Liver (tissue), 9 donors: ENCODE measurements around the gene SRP14. TPM values are rescaled to one million over a fixed set of nuclear protein-coding genes. Genes with fewer than 3 reads are reported as not detected.

Experiments used
- DNase-seq: peaks from one replicate; pipeline ENCODE4 v3.0.0-alpha.2; 2017; ENCODE audit warnings: low spot score
- H3K27ac ChIP-seq, 2 donors: one replicate each; pipeline ENCODE4 v1.7.0; 2013; ENCODE audit warnings: inconsistent platforms in 2 of 2, low read length in 2 of 2, control low read depth in 1 of 2, low read depth in 1 of 2, mild to moderate bottlenecking in 1 of 2
- H3K27me3 ChIP-seq, 4 donors: one replicate each; pipeline versions ENCODE4 v1.6.1 to v1.7.0; 2013; ENCODE audit warnings: low read length in 3 of 4, inconsistent platforms in 1 of 4, mild to moderate bottlenecking in 1 of 4, moderate library complexity in 1 of 4; ENCODE audit not compliant: control insufficient read depth in 4 of 4, insufficient read depth in 4 of 4
- H3K36me3 ChIP-seq, 4 donors: one replicate each; pipeline versions ENCODE4 v1.6.1 to v1.7.0; 2013; ENCODE audit warnings: low read length in 3 of 4, mild to moderate bottlenecking in 3 of 4, low read depth in 1 of 4, moderate library complexity in 1 of 4; ENCODE audit not compliant: control insufficient read depth in 4 of 4, insufficient read depth in 3 of 4
- H3K4me1 ChIP-seq, 4 donors: one replicate each; pipeline versions ENCODE4 v1.6.1 to v1.7.0; 2013; ENCODE audit warnings: low read length in 3 of 4, mild to moderate bottlenecking in 3 of 4, moderate library complexity in 1 of 4; ENCODE audit not compliant: control insufficient read depth in 4 of 4, insufficient read depth in 4 of 4
- H3K4me3 ChIP-seq, 3 donors: one replicate each; pipeline versions ENCODE4 v1.6.1 to v1.7.0; 2013; ENCODE audit warnings: low read length in 3 of 3, control low read depth in 1 of 3, low read depth in 1 of 3, mild to moderate bottlenecking in 1 of 3
- H3K9ac ChIP-seq, 2 donors: one replicate each; pipeline ENCODE4 v1.7.0; 2013; ENCODE audit warnings: low read length in 2 of 2, mild to moderate bottlenecking in 2 of 2, moderate library complexity in 2 of 2, control low read depth in 1 of 2, low read depth in 1 of 2
- H3K9me3 ChIP-seq, 4 donors: one replicate each; pipeline versions ENCODE4 v1.6.1 to v1.7.0; 2013; ENCODE audit warnings: low read length in 3 of 4; ENCODE audit not compliant: control insufficient read depth in 4 of 4
- EGR1 ChIP-seq, 2 donors: IDR thresholded peaks; 2 replicates each; pipeline ENCODE4 v1.6.1; 2016 to 2018; ENCODE audit warnings: antibody characterized with exemption in 2 of 2, low read depth in 2 of 2
- FOXA1 ChIP-seq: IDR thresholded peaks from 2 replicates; pipeline ENCODE4 v1.6.1; 2016; ENCODE audit warnings: antibody characterized with exemption
- FOXA2 ChIP-seq: IDR thresholded peaks from 2 replicates; pipeline ENCODE4 v1.6.1; 2016; ENCODE audit warnings: antibody characterized with exemption
- HNF4A ChIP-seq, 2 donors: conservative IDR thresholded peaks; 2 replicates each; pipeline ENCODE4 v1.6.1; 2016; ENCODE audit warnings: antibody characterized with exemption in 2 of 2, mild to moderate bottlenecking in 2 of 2
- JUND ChIP-seq, 2 donors: IDR thresholded peaks; 2 replicates each; pipeline ENCODE4 v1.6.1; 2016; ENCODE audit warnings: antibody characterized with exemption in 2 of 2
- NR2F2 ChIP-seq: IDR thresholded peaks from 2 replicates; pipeline ENCODE4 v1.6.1; 2016; ENCODE audit warnings: antibody characterized with exemption
- RAD21 ChIP-seq, 2 donors: IDR thresholded peaks; 2 replicates each; pipeline ENCODE4 v1.6.1; 2016; ENCODE audit warnings: antibody characterized with exemption in 2 of 2, mild to moderate bottlenecking in 2 of 2
- RXRA ChIP-seq, 2 donors: IDR thresholded peaks; 2 replicates each; pipeline ENCODE4 v1.6.1; 2017 to 2018; ENCODE audit warnings: antibody characterized with exemption in 2 of 2, mild to moderate bottlenecking in 1 of 2
- SP1 ChIP-seq: IDR thresholded peaks from 2 replicates; pipeline ENCODE4 v1.6.1; 2018; ENCODE audit warnings: antibody characterized with exemption, mild to moderate bottlenecking
- TAF1 ChIP-seq: conservative IDR thresholded peaks from 2 replicates; pipeline ENCODE4 v1.6.1; 2016; ENCODE audit warnings: antibody characterized with exemption, mild to moderate bottlenecking
- YY1 ChIP-seq: IDR thresholded peaks from 2 replicates; pipeline ENCODE4 v1.6.1; 2016; ENCODE audit warnings: antibody characterized with exemption, mild to moderate bottlenecking
- WGBS: extraction: QIAGEN DNeasy Blood & Tissue Kit; methylation state at CpG from one replicate; pipeline ENCODE4 v1.1.7; 2013; 5-methylcytosine and 5-hydroxymethylcytosine counted together
- polyA plus RNA-seq, 2 donors: library from polyadenylated mRNA; stranded (reverse) in 1 of 2; unstranded in 1 of 2; fragments of 200-250 nt in 1 of 2; fragments of >200 nt in 1 of 2; fragmentation: Nextera tagmentation in 1 of 2; extraction: Ambion mirVana in 1 of 2; gene quantifications; one replicate each; pipeline versions ENCODE4 v1.2.1 to v1.2.3, GENCODE V29; 2013 to 2015
- total RNA-seq, 2 donors: library from RNA; depleted of rRNA; stranded (reverse); fragments of >200 nt; gene quantifications; one replicate each; pipeline ENCODE4 v1.2.3, GENCODE V29; 2014
- TF ChIP-seq, protein P1 (sequence below): fragments of 150-350 bp; IDR thresholded peaks from 2 replicates; pipeline ENCODE4 v1.5.1; 2017; ENCODE audit warnings: improper control_type of control experiment, low read depth, low read length; ENCODE audit not compliant: missing input control
- TF ChIP-seq, protein P2 (sequence below): IDR thresholded peaks from 2 replicates; pipeline ENCODE4 v1.6.1; 2016; ENCODE audit warnings: antibody characterized with exemption
- TF ChIP-seq, protein P3 (sequence below): IDR thresholded peaks from 2 replicates; pipeline ENCODE4 v1.6.1; 2016; ENCODE audit warnings: antibody characterized with exemption
- TF ChIP-seq, protein P4 (sequence below): IDR thresholded peaks from 2 replicates; pipeline ENCODE4 v1.6.1; 2016; ENCODE audit warnings: antibody characterized with exemption
- donor health status: healthy.
- donor health status: healthy.
- donor health status: healthy.
- donor health status: healthy.
- donor health status: healthy.

Gene SRP14
- total and polyA plus RNA-seq, 4 donors: 67.2 to 357 (median 116) TPM

DNA sequence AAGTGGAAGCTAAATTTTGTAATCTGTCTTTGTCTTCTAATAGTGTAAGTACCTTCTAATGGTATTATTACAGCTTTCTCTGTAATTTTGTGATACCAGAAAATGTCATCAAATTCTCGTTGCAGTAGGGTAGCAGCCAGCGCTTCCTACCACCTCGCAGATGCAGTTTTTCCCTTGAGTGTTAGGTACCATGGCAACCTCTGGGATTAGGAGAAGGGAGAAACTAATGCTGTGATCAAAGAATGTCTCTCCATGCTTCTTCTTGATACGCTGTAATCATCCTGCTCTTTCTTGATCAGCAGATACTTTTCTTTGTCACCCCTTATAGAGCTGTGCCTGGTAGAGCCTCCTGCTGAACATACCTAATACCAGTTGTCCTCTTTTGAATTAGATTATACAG lies 27.7 kb downstream of the SRP14 start:
- H3K4me3 ChIP-seq: no peak overlapping the region
- peaks cover 16 to 52% (median 41%) of the 10 kb centered on the region in 4 donors for H3K36me3 ChIP-seq
- WGBS: 96% methylated on average over 4 of the region's 4 CpGs
- H3K9ac ChIP-seq: no peak overlapping the region
- no peak for DNase-seq
- no peaks in the 10 kb centered on the region for H3K9me3 ChIP-seq
- H3K27me3 ChIP-seq: no peaks in the 10 kb centered on the region
- TF ChIP-seq EGR1 (IDR thresholded peaks at IDR 0.05; ENCODE audit: low read depth in 2 of 2) (no peak), NR2F2 (no peak), SP1 (no peak), FOXA1 (no peak), JUND (IDR thresholded peaks at IDR 0.05) (no peak), FOXA2 (no peak), HNF4A (conservative IDR thresholded peaks at IDR 0.05) (no peak), YY1 (no peak), RAD21 (IDR thresholded peaks at IDR 0.05) (no peak), RXRA (IDR thresholded peaks at IDR 0.05) (no peak), TAF1 (no peak)
- TF ChIP-seq, protein P1, sequence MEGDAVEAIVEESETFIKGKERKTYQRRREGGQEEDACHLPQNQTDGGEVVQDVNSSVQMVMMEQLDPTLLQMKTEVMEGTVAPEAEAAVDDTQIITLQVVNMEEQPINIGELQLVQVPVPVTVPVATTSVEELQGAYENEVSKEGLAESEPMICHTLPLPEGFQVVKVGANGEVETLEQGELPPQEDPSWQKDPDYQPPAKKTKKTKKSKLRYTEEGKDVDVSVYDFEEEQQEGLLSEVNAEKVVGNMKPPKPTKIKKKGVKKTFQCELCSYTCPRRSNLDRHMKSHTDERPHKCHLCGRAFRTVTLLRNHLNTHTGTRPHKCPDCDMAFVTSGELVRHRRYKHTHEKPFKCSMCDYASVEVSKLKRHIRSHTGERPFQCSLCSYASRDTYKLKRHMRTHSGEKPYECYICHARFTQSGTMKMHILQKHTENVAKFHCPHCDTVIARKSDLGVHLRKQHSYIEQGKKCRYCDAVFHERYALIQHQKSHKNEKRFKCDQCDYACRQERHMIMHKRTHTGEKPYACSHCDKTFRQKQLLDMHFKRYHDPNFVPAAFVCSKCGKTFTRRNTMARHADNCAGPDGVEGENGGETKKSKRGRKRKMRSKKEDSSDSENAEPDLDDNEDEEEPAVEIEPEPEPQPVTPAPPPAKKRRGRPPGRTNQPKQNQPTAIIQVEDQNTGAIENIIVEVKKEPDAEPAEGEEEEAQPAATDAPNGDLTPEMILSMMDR: no peak
- TF ChIP-seq, protein P2, sequence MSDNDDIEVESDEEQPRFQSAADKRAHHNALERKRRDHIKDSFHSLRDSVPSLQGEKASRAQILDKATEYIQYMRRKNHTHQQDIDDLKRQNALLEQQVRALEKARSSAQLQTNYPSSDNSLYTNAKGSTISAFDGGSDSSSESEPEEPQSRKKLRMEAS: no peak
- TF ChIP-seq, protein P3, sequence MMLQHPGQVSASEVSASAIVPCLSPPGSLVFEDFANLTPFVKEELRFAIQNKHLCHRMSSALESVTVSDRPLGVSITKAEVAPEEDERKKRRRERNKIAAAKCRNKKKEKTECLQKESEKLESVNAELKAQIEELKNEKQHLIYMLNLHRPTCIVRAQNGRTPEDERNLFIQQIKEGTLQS: no peak
- TF ChIP-seq, protein P4, sequence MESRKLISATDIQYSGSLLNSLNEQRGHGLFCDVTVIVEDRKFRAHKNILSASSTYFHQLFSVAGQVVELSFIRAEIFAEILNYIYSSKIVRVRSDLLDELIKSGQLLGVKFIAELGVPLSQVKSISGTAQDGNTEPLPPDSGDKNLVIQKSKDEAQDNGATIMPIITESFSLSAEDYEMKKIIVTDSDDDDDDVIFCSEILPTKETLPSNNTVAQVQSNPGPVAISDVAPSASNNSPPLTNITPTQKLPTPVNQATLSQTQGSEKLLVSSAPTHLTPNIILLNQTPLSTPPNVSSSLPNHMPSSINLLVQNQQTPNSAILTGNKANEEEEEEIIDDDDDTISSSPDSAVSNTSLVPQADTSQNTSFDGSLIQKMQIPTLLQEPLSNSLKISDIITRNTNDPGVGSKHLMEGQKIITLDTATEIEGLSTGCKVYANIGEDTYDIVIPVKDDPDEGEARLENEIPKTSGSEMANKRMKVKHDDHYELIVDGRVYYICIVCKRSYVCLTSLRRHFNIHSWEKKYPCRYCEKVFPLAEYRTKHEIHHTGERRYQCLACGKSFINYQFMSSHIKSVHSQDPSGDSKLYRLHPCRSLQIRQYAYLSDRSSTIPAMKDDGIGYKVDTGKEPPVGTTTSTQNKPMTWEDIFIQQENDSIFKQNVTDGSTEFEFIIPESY: no peak
- no peaks in the 10 kb centered on the region for H3K4me1 ChIP-seq
- H3K27ac ChIP-seq: no peak overlapping the region

DNA sequence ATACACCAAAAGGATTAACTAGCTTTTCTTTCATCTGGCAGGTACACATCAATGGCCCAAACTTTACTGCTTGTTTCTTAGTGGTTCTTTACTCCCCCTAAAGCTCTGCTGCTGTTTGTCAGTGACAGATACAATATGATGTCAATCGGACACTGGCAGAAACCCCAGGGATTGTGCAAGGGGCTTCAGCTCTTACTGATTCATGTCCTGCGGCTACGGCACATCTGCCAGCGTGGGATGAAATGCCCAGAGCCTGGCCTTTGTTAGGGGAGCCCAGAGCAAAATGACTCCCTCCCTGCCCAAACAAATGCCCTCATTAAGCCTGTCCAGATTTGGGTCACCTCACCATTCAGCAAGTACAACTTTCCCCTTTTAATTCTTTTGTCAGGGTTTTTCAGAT lies 28.3 kb downstream of the SRP14 start:
- no peaks in the 10 kb centered on the region for H3K27me3 ChIP-seq
- TF ChIP-seq RAD21 (IDR thresholded peaks at IDR 0.05) (peak in 1 of 2 donors; percentile 17), HNF4A (conservative IDR thresholded peaks at IDR 0.05) (peak; percentile 12 to 31), EGR1 (IDR thresholded peaks at IDR 0.05; ENCODE audit: low read depth in 2 of 2) (no peak), RXRA (IDR thresholded peaks at IDR 0.05) (peak in 1 of 2 donors; percentile 39)
- TF ChIP-seq, protein P3: no peak
- H3K36me3 ChIP-seq: peaks cover 16 to 50% (median 35%) of the 10 kb centered on the region in 4 donors
- no peaks in the 10 kb centered on the region for H3K9me3 ChIP-seq
- no peak overlapping the region for H3K9ac ChIP-seq
- no peak for DNase-seq
- no peaks in the 10 kb centered on the region for H3K4me1 ChIP-seq
- WGBS: 47% methylated on average over 4 of the region's 4 CpGs
- H3K27ac ChIP-seq: peak overlapping the region in 1 of 2 donors; percentile 20
- no peak overlapping the region for H3K4me3 ChIP-seq
